ENCODE data around the gene ZNFX1. TPM values are rescaled to one million over a fixed set of nuclear protein-coding genes. Genes with fewer than 3 reads are reported as not detected.
A peak's percentile ranks its signal among the peaks of the same experiment; 100 is the strongest.

The ZNFX1 gene
- total and polyA plus RNA-seq, 7 donors, result 8.4 to 29.6 (median 21.7) TPM

DNA sequence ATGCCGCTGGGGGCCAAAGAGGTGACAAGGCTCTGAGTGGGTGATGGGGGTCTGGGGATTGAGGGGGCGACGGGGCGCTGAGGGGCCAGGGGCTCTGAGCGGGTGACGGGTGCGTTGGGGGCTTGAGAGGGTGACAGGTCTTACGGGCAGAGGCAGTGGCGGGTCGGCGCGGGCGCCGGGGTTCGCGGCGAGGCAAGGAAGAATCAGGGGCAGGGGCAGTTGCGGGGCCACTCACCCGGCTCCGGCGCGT lies 146 bp downstream of the ZNFX1 start:
- Histone ChIP-seq H3K9me3 (no peaks in the 10 kb centered on the region), H3K27ac (peak overlapping the region; percentile 92), H3K36me3 (ENCODE audit: insufficient read depth in 1 of 2, low read depth in 1 of 2) (peaks cover 22 to 66% of the 10 kb centered on the region in 2 donors), H3K4me1 (peaks cover 47% of the 10 kb centered on the region), H3K4me3 (peak overlapping the region; percentile 84), H3K27me3 (ENCODE audit: insufficient read depth in 3 of 3, low read length in 2 of 3) (no peaks in the 10 kb centered on the region)
- intact Hi-C loops (cut with DNase I), result no loop called here
- 0 to 1% (median 0%) methylated on average over 1 to 22 of the region's 22 CpGs for WGBS, 3 donors
- TF ChIP-seq, protein P1, sequence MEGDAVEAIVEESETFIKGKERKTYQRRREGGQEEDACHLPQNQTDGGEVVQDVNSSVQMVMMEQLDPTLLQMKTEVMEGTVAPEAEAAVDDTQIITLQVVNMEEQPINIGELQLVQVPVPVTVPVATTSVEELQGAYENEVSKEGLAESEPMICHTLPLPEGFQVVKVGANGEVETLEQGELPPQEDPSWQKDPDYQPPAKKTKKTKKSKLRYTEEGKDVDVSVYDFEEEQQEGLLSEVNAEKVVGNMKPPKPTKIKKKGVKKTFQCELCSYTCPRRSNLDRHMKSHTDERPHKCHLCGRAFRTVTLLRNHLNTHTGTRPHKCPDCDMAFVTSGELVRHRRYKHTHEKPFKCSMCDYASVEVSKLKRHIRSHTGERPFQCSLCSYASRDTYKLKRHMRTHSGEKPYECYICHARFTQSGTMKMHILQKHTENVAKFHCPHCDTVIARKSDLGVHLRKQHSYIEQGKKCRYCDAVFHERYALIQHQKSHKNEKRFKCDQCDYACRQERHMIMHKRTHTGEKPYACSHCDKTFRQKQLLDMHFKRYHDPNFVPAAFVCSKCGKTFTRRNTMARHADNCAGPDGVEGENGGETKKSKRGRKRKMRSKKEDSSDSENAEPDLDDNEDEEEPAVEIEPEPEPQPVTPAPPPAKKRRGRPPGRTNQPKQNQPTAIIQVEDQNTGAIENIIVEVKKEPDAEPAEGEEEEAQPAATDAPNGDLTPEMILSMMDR (IDR thresholded peaks at IDR 0.05), result no peak
- no peak for DNase-seq
- no peak for ATAC-seq

DNA sequence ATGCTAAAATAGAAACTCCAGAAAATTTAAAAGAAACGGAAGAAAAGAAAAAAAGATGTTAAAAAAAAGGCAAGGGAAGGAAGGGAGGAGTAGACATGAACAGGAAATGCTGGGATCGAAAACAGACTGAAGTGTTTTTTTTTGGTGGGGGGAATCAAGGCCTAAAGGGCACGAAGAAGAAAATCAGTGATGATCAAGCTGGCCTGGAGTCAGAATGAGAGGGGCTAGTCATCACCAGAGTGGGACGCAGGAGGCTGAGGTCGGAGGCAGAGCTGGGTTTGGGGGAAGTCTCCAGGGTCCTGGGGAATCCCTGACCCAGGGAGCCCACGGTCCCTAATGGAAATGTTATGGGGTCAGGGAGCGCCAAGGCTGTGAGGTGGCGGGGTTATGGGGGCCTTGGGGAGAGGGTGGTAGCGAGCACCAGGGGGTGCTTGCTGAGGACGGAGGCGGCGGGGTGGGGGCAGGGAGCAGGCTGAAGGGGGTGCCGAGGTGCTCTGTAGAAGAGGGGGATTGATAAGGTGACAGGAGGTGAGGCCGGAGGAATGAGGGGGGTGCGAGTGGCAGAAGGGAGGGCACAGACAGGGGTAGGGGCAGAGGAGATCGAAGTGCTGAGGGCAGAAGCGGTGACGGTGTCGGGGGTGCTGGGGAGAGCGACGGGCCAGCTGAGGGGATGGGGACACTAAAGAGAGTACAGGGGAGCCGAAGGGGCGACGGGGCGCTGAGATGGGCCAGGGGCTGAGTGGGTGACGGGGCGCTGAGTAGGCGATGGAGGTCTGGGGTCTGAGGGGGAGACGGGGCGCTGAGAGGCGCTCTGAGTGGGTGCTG lies 684 bp downstream of the ZNFX1 start:
- Histone ChIP-seq H3K27ac (peak overlapping the region; percentile 92), H3K27me3 (ENCODE audit: insufficient read depth in 3 of 3, low read length in 2 of 3) (no peaks in the 10 kb centered on the region), H3K36me3 (ENCODE audit: insufficient read depth in 1 of 2, low read depth in 1 of 2) (peaks cover 17 to 66% of the 10 kb centered on the region in 2 donors), H3K9me3 (no peaks in the 10 kb centered on the region), H3K4me1 (peaks cover 49% of the 10 kb centered on the region), H3K4me3 (peak overlapping the region; percentile 84)
- ATAC-seq (peak; percentile 0 to 7 (median 2)), DNase-seq (peak; percentile 38 to 68)
- intact Hi-C loops (cut with DNase I), result no loop called here
- 3 to 7% (median 3%) methylated on average over 28 to 31 of the region's 31 CpGs for WGBS, 3 donors
- TF ChIP-seq, protein P1 (IDR thresholded peaks at IDR 0.05), result no peak

DNA sequence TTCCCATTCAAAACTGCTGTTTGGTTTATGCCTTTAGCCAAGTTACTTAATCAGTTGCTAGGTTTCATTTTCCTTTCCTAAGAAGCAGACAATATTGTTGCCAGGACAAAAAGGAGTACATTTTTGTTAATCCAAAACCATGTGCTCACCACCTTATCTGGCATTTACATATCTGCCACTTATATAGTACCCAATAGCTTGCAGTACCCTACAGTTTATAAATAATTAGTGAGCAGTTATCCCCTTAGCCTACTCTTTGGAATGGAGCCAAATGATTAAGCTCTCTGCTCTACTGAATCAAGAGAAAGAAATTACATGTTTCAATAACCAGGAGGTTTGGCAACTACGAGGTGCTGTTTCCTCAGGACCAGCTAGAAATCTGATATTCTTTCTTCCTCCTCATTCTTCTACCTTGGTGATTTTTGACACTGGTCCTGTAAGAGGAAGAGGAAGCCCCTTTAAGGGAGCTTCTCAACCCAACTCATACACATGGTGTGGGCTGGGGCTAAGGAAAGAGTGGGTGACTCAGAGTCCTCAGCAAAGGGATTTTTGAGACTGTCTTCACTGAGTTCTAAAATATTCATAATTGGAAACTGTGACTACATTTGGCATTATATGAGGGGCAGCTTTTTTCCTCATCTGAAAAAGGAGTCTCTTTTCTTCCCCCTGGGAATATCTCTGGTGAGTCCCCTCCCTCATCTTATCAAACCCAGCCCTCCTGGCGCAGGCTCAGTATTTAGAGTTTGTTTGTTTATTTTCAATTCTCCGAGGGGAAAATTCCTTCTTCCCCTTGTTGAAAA lies 1.5 kb downstream of the ZNFX1 start:
- ATAC-seq, result no peak
- intact Hi-C loops (cut with DNase I), result no loop called here
- Histone ChIP-seq H3K27me3 (ENCODE audit: insufficient read depth in 3 of 3, low read length in 2 of 3) (no peaks in the 10 kb centered on the region), H3K27ac (peak overlapping the region; percentile 92), H3K4me1 (peaks cover 46% of the 10 kb centered on the region), H3K36me3 (ENCODE audit: insufficient read depth in 1 of 2, low read depth in 1 of 2) (peaks cover 18 to 66% of the 10 kb centered on the region in 2 donors), H3K4me3 (peak overlapping the region; percentile 84), H3K9me3 (no peaks in the 10 kb centered on the region)
- TF ChIP-seq, protein P1 (IDR thresholded peaks at IDR 0.05), result no peak
- 29 to 39% (median 34%) methylated on average over 3 of the region's 3 CpGs for WGBS, 3 donors
- DNase-seq, result no peak

DNA sequence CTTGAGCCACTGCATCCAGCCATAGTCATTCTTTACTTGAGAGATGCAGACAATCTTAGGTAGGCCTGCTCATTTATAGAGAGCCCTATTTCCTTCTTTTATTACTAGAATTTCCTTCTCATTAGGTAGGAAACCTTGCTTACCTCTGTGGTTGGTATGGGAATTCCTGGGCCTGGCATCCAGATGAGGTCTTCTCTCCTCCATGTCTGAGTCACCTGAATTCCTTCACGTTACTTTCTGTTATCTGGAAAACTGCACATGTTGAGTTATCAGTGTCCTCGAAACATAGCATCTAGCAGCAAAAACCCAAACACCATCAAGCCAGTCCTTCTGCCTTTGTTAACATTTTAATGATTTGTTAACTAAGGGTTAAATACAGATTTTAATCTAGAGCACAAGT lies 2.2 kb downstream of the ZNFX1 start:
- Histone ChIP-seq H3K27me3 (ENCODE audit: insufficient read depth in 3 of 3, low read length in 2 of 3) (no peaks in the 10 kb centered on the region), H3K9me3 (no peaks in the 10 kb centered on the region), H3K4me3 (peak overlapping the region; percentile 84), H3K27ac (peak overlapping the region; percentile 92), H3K4me1 (peaks cover 40% of the 10 kb centered on the region), H3K36me3 (ENCODE audit: insufficient read depth in 1 of 2, low read depth in 1 of 2) (peaks cover 13 to 66% of the 10 kb centered on the region in 2 donors)
- no peak for DNase-seq
- 66 to 73% (median 72%) methylated on average over 2 of the region's 2 CpGs for WGBS, 3 donors
- TF ChIP-seq, protein P1 (IDR thresholded peaks at IDR 0.05), result no peak
- ATAC-seq, result no peak
- intact Hi-C loops (cut with DNase I), result no loop called here
